Motor neuron (in vitro differentiated cells): ENCODE results near the gene ANKFY1. TPM values are rescaled to one million over a fixed set of nuclear protein-coding genes. Genes with fewer than 3 reads are reported as not detected.

Source experiments
- ATAC-seq, 8 experiments: fragments of 200-7000 bp; cut with Tn5 transposase; replicated peaks in 6 of 8; 2 replicates each; pipeline ENCODE4 v1.8.0; 2021; ENCODE audit warnings: mild to moderate bottlenecking in 8 of 8, moderate library complexity in 8 of 8
- H3K27ac ChIP-seq, 2 donors: fragments of 250-450 bp; sonication (Bioruptor Pico); 2 replicates each; pipeline ENCODE4 v1.9.0; 2021; ENCODE audit warnings: antibody characterized with exemption in 2 of 2, mild to moderate bottlenecking in 2 of 2, moderate library complexity in 1 of 2
- H3K4me1 ChIP-seq, 2 donors: fragments of 250-450 bp; sonication (Bioruptor Pico); replicated peaks in 1 of 2; 2 replicates each; pipeline ENCODE4 v1.6.1; 2021; ENCODE audit warnings: antibody characterized with exemption in 2 of 2, mild to moderate bottlenecking in 2 of 2, moderate library complexity in 1 of 2
- H3K4me3 ChIP-seq, 5 donors: fragments of 250-450 bp; sonication (Bioruptor Pico); 2 replicates each; pipeline ENCODE4 v1.9.0; 2021; ENCODE audit warnings: antibody characterized with exemption in 5 of 5, mild to moderate bottlenecking in 5 of 5, moderate library complexity in 4 of 5
- WGBS, 10 experiments: fragments of 450-650 bp; shearing (Covaris generic); methylation state at CpG; one replicate each; pipeline ENCODE4 v1.0.0; 2022; 5-methylcytosine and 5-hydroxymethylcytosine counted together
- in situ Hi-C, 9 experiments: fragments of 400-800 bp; cut with MboI; loops; one replicate each; pipeline ENCODE4 v1.15.0; 2021; ENCODE audit warnings: low sequenced_read_pairs in 9 of 9, low pct_unique_long_range_greater_than_20kb in 2 of 9; ENCODE audit not compliant: unreplicated experiment in 9 of 9
- total RNA-seq, 8 experiments: library from RNA; unstranded; fragments of 300-600 nt; gene quantifications; 2 replicates each; pipeline versions ENCODE4 v1.2.3 to v1.2.4, GENCODE V29; 2022

ANKFY1 gene
- total RNA-seq, 8 experiments from 2014 or later: 17.0 to 49.1 (median 25.4) TPM

DNA sequence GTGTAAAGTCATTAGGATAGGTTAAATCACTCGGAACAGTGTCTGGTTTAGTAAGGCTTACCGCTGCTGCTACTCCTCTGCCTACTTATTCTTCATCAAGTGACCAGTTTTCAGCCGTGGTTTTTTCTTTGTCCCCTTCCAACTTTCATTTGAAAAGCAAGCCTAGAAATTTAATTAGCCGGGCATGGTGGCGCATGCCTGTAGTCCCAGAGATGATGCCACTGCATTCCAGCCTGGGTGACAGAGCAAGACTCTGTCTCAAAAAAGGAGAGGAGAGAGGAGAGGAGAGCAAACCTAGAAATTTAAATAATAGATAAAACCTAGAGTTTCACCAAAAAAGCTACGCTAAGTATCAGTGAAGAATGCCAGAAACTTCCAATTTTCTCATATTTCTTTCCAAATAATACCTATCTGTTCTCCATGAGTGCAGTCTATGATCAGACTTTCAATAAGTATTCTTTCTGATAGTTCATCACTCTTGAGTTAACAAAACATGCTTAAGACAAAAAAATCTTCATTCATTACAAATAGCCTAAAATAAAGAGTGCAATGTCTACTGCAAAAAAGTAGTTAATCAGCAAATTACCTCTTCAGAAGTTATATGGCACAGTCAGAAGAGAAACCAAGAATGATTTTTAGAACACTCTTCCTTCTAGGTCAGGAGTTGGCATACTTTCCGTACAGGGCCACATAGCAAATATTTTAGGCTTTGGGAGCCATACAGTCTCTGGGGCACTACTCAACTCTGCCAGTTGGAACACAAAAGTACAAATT lies 15.1 kb downstream of the ANKFY1 start:
- ATAC-seq: no peak
- Histone ChIP-seq H3K27ac (no peak overlapping the region), H3K4me1 (peaks cover 0 to 17% of the 10 kb centered on the region in 2 donors), H3K4me3 (no peak overlapping the region)
- in situ Hi-C loops: no loop called here
- 90 to 100% (median 95%) methylated on average over 1 to 7 of the region's 7 CpGs; no CpG with 5 or more reads in 1 of the 10 experiments for WGBS, 10 experiments

- H3K4me3 ChIP-seq: no peak overlapping the region
- no peak overlapping the region for H3K27ac ChIP-seq
- peaks cover 0 to 17% of the 10 kb centered on the region in 2 donors for H3K4me1 ChIP-seq
- in situ Hi-C loops: no loop called here
- ATAC-seq: peak in 2 of 8 experiments; percentile 13 to 18
- WGBS, 10 experiments: 82 to 92% (median 91%) methylated on average over 2 to 7 of the region's 11 CpGs; no CpG with 5 or more reads in 7 of the 10 experiments
Observed at GRCh38 chr17:4247971-4248388, 15.8 kb downstream of the ANKFY1 start.

DNA sequence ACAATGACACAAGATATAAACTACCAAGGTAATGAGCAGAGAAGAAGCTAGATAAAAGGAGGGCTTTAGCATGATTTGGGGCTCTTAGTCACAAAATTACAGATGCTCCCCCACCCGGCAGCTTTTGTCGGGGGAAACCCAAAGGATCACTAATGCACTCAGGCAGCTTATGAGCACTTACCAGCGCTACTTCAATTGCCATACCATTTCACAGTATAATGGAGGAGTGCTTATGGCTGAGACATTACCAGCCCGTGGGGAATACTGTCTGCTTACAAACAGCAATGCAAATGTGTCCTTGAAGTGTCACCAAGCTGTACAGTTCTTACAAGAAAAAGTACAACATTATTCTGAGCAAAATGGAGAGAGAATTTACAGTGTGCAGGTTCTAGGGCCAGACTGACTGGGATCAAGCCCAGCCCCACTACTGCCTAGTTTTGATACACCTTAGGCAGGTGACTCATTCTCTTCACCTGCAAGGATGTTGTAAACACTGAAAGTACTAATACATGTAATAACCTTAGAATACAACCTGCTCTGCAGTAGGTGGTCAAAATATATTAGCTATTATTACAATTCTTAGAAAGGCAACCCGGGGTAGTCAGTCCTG lies 16.3 kb downstream of the ANKFY1 start:
- in situ Hi-C loops: no loop called here
- peak in 5 of 8 experiments; percentile 57 to 97 (median 68) for ATAC-seq
- H3K27ac ChIP-seq: peak overlapping the region in 1 of 2 donors; percentile 42
- 55 to 100% (median 79%) methylated on average over 1 to 5 of the region's 5 CpGs; no CpG with 5 or more reads in 3 of the 10 experiments for WGBS, 10 experiments
- H3K4me1 ChIP-seq: peaks cover 0 to 17% of the 10 kb centered on the region in 2 donors
- no peak overlapping the region for H3K4me3 ChIP-seq

DNA sequence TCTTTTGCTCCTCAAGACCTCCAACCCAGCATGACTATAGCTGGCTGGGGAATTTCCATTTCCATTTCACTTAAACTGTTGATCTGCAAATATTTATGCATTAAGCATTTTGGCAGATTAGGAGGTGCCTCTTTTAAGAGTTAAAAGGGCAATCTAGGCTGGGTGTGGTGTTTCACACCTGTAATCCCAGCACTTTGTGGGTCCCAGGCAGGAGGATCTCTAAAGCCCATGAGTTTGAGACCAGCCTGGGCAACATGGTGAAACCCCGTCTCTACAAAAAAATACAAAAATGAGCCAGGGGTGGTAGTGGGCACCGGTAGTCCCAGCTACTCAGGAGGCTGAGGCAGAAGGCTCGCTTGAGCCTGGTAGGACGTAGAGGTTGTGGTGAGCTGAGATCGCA lies 17.1 kb downstream of the ANKFY1 start:
- no peak for ATAC-seq
- Histone ChIP-seq H3K4me1 (peaks cover 0 to 17% of the 10 kb centered on the region in 2 donors), H3K27ac (peak overlapping the region in 1 of 2 donors; percentile 42), H3K4me3 (no peak overlapping the region)
- 80 to 100% (median 100%) methylated on average over 1 to 5 of the region's 5 CpGs; no CpG with 5 or more reads in 3 of the 10 experiments for WGBS, 10 experiments
- in situ Hi-C loops: no loop called here

DNA sequence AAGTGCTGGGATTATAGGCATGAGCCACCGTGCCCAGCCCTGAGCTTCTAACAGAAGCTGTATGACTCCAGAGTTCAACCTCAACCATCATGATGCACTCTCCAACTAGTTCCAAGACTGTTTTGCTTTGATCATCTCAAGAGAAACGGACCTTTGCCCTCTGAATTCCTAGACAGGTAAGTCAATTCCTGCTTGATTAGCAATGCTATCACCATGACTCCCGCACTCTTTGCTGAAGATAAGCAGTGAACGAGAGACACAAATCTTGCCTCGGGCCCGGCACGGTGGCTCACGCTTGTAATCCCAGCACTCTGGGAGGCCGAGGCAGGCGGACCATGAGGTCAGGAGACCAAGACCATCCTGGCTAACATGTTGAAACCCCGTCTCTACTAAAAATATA lies 22.2 kb downstream of the ANKFY1 start:
- no peak overlapping the region for H3K4me3 ChIP-seq
- no peak overlapping the region for H3K27ac ChIP-seq
- 93 to 100% (median 100%) methylated on average over 1 to 6 of the region's 11 CpGs; no CpG with 5 or more reads in 3 of the 10 experiments for WGBS, 10 experiments
- in situ Hi-C loops: no loop called here
- H3K4me1 ChIP-seq: peaks cover 0 to 4% of the 10 kb centered on the region in 2 donors
- ATAC-seq: no peak

DNA sequence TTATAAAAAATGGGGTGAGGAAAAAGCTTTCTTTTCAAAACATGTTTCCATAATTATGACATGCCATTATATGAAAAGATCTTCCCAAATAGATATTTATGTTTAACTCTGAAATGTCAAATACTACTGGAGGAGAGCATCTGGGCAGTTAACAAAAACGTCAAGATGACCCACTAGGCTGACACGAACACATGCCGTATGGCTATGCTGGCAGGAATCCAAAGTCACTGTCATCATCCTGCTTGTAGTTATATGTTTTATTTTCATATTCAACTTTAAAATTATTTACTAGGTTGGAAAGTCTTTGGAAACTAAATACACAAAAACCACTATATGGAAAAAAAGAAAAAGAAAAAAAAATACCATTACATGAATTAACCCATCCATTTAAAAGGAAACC lies 27.3 kb downstream of the ANKFY1 start:
- H3K27ac ChIP-seq: no peak overlapping the region
- 6 to 96% (median 81%) methylated on average over 3 of the region's 3 CpGs; no CpG with 5 or more reads in 2 of the 10 experiments for WGBS, 10 experiments
- no peak overlapping the region for H3K4me3 ChIP-seq
- in situ Hi-C loops: no loop called here
- ATAC-seq: no peak
- H3K4me1 ChIP-seq: no peaks in the 10 kb centered on the region

GRCh38 chr17:4235372-4236279 lies 28.2 kb downstream of the ANKFY1 start:
- Histone ChIP-seq H3K4me3 (no peak overlapping the region), H3K27ac (no peak overlapping the region), H3K4me1 (no peaks in the 10 kb centered on the region)
- ATAC-seq: no peak
- 69 to 98% (median 87%) methylated on average over 4 to 7 of the region's 8 CpGs; no CpG with 5 or more reads in 1 of the 10 experiments for WGBS, 10 experiments
- in situ Hi-C loops: no loop called here

DNA sequence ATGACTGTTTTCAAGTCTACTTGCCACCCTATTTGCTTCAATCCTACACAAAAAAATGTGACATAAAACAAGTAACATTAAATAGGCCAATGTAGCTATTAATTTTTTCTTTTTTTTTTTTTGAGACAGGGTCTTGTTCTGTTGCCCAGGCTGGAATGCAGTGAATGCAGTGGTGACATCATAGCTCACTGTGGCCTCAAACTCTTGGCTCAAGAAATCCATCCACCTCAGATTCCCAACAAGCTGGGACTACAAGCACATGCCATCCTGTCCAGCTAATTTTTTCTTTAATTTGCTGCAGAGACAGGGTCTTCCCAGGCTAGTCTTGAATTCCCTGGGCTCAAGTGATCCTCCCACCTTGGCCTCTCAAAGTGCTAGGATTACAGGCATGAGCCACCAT lies 29.4 kb downstream of the ANKFY1 start:
- ATAC-seq: no peak
- Histone ChIP-seq H3K4me3 (no peak overlapping the region), H3K27ac (no peak overlapping the region), H3K4me1 (no peaks in the 10 kb centered on the region)
- in situ Hi-C loops: no loop called here

DNA sequence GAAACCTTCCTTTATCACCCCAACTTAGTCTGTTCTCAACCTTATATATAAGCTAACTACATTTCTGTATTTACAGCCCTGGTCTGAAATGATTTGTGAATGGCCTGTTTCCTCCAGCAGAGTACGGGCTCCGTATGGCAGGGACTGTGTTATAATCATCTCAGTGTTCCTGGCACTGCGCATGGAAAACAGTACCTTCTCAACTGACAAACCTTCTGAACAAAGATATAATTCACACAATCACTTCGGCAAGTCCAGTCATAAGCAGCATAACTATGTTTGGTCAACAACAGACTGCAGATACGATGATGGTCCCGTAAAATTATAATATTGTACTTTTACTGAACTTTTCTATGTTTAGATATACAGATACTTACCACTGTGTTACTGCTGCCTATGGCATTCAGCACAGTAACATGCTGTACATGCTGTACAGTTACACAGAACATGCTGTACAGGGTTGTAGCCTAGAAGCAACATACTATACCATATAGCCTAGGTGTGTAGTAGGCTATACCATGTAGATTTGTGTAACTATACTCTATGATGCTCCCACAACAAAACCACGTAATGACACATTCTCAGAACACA lies 30.0 kb downstream of the ANKFY1 start:
- in situ Hi-C loops: no loop called here
- no peak for ATAC-seq
- Histone ChIP-seq H3K4me1 (no peaks in the 10 kb centered on the region), H3K4me3 (no peak overlapping the region), H3K27ac (no peak overlapping the region)
- 93 to 100% (median 97%) methylated on average over 1 to 5 of the region's 7 CpGs for WGBS, 10 experiments

GRCh38 chr17:4232168-4232813 lies 31.5 kb downstream of the ANKFY1 start:
- ATAC-seq: peak in 2 of 8 experiments; percentile 5 to 14
- no peak overlapping the region for H3K27ac ChIP-seq
- in situ Hi-C loops: no loop called here

GRCh38 chr17:4229627-4230541 lies 33.9 kb downstream of the ANKFY1 start:
- in situ Hi-C loops: no loop called here
- H3K27ac ChIP-seq: no peak overlapping the region
- H3K4me3 ChIP-seq: no peak overlapping the region
- peak in 7 of 8 experiments; percentile 24 to 99 (median 85) for ATAC-seq
- 6 to 95% (median 87%) methylated on average over 1 to 8 of the region's 8 CpGs for WGBS, 10 experiments
- no peaks in the 10 kb centered on the region for H3K4me1 ChIP-seq

More at GRCh38 chr17:4232168-4232813, 31.5 kb downstream of the ANKFY1 start:
- no peak overlapping the region for H3K4me3 ChIP-seq
- H3K4me1 ChIP-seq: no peaks in the 10 kb centered on the region
- 11 to 100% (median 69%) methylated on average over 1 to 4 of the region's 4 CpGs for WGBS, 10 experiments
